Measurements from ENCODE around the gene SIGLEC11.

DNA sequence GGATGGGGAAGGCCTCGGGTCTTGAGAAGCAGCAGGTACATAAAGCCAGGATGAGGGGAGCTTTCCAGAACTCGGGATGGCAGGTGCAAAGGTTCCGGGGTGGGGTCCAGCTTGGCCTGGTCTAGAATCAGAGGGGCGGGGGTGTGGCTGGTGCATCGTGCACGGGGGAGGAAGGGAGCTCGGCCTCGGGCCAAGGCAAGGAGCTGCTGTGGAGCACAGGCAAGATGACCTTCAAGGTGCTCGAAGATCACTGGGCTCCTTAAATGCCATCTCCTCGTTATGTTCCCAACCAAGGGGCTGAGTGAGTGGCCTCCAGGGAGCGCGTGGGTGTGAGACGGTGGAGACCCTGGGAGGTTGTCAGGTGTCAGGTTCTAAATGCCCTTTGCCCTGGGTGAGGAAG lies 16.1 kb upstream of the SIGLEC11 start:
- TF ChIP-seq ZNF331 (CRISPR knock-in tag; IDR thresholded peaks at IDR 0.05; ENCODE audit: low read depth) (no peak), EZH2 (IDR thresholded peaks at IDR 0.05; ENCODE audit: low read depth, unreplicated experiment) (no peak), CTCF (conservative IDR thresholded peaks at IDR 0.05; ENCODE audit: low read depth in 2 of 2) (no peak), EZH2phosphoT487 (IDR thresholded peaks at IDR 0.05; ENCODE audit: unreplicated experiment) (no peak), POLR2AphosphoS5 (IDR thresholded peaks at IDR 0.05; ENCODE audit: low read depth) (no peak), STAT1 (IDR thresholded peaks at IDR 0.05; ENCODE audit: unreplicated experiment) (no peak), ZNF114 (CRISPR knock-in tag; IDR thresholded peaks at IDR 0.05) (no peak), CREB1 (CRISPR knock-in tag; IDR thresholded peaks at IDR 0.05; ENCODE audit: low read depth) (no peak), JUNB (IDR thresholded peaks at IDR 0.05; ENCODE audit: unreplicated experiment) (no peak)
